Type B pancreatic cell (in vitro differentiated cells): ENCODE results near the gene HEATR1. TPM values are rescaled to one million over a fixed set of nuclear protein-coding genes. Genes with fewer than 3 reads are reported as not detected.
"Not testable (repeated sequence)": the region's sequence is repeated elsewhere in the genome, so short reads cannot be mapped to it uniquely, and the experiment has no call there.

ENCODE experiments used
- DNase-seq: peaks from one replicate; pipeline ENCODE4 v3.0.0; 2021; ENCODE audit warnings: mixed read lengths; ENCODE audit not compliant: unreplicated experiment; ENCODE audit errors: extremely low spot score
- H3K27ac Mint-ChIP-seq: 2 replicates; pipeline ENCODE4 v1.8.0; 2021; ENCODE audit warnings: mild to moderate bottlenecking, mixed read lengths
- H3K27me3 Mint-ChIP-seq: 2 replicates; pipeline ENCODE4 v1.8.0; 2021; ENCODE audit warnings: mixed read lengths
- H3K36me3 Mint-ChIP-seq: 2 replicates; pipeline ENCODE4 v1.8.0; 2021; ENCODE audit warnings: mixed read lengths
- H3K4me1 Mint-ChIP-seq: one replicate; pipeline ENCODE4 v1.8.0; 2021; ENCODE audit warnings: mixed read lengths; ENCODE audit not compliant: unreplicated experiment
- H3K4me3 Mint-ChIP-seq: 2 replicates; pipeline ENCODE4 v1.8.0; 2021; ENCODE audit warnings: mild to moderate bottlenecking, mixed read lengths
- H3K9me3 Mint-ChIP-seq: 2 replicates; pipeline ENCODE4 v1.8.0; 2021; ENCODE audit warnings: mixed read lengths
- total RNA-seq: library from RNA; stranded (reverse); gene quantifications from 2 replicates; pipeline ENCODE4 v1.2.1, GENCODE V29; 2021; ENCODE audit warnings: low replicate concordance
- TF ChIP-seq, protein P1 (sequence below): fragments of 200-600 bp; sonication (generic); conservative IDR thresholded peaks from 2 replicates; pipeline ENCODE4 v1.5.0; 2021; ENCODE audit warnings: antibody characterized with exemption, mild to moderate bottlenecking

Gene HEATR1
- total RNA-seq, 1 donor from 2014 or later, result 51.5 TPM

DNA sequence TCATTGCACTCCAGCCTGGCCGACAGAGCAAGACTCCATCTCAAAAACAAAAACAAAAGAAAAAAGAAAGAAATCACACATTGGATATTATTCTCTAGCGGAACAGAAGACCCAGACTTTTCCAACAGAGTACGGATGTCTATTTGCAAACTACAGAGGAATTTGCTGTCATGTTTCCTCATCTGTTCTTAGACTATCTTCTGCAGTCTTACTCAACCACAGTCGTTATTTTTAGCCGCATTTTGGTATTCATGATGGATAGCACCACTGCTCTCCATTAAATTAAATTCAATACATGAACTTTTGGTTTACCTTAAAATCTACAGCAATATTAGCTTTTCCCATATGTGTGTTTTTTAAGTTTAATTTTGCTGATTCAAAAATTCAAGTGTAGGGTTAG lies 14.2 kb upstream of the HEATR1 start:
- peaks cover 27% of the 10 kb centered on the region for H3K27me3 Mint-ChIP-seq
- H3K27ac Mint-ChIP-seq, result no peak overlapping the region
- TF ChIP-seq, protein P1, sequence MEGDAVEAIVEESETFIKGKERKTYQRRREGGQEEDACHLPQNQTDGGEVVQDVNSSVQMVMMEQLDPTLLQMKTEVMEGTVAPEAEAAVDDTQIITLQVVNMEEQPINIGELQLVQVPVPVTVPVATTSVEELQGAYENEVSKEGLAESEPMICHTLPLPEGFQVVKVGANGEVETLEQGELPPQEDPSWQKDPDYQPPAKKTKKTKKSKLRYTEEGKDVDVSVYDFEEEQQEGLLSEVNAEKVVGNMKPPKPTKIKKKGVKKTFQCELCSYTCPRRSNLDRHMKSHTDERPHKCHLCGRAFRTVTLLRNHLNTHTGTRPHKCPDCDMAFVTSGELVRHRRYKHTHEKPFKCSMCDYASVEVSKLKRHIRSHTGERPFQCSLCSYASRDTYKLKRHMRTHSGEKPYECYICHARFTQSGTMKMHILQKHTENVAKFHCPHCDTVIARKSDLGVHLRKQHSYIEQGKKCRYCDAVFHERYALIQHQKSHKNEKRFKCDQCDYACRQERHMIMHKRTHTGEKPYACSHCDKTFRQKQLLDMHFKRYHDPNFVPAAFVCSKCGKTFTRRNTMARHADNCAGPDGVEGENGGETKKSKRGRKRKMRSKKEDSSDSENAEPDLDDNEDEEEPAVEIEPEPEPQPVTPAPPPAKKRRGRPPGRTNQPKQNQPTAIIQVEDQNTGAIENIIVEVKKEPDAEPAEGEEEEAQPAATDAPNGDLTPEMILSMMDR, result no peak
- H3K4me3 Mint-ChIP-seq, result no peak overlapping the region
- no peak for DNase-seq
- H3K36me3 Mint-ChIP-seq, result no peaks in the 10 kb centered on the region
- no peaks in the 10 kb centered on the region for H3K9me3 Mint-ChIP-seq
- H3K4me1 Mint-ChIP-seq, result no peaks in the 10 kb centered on the region

DNA sequence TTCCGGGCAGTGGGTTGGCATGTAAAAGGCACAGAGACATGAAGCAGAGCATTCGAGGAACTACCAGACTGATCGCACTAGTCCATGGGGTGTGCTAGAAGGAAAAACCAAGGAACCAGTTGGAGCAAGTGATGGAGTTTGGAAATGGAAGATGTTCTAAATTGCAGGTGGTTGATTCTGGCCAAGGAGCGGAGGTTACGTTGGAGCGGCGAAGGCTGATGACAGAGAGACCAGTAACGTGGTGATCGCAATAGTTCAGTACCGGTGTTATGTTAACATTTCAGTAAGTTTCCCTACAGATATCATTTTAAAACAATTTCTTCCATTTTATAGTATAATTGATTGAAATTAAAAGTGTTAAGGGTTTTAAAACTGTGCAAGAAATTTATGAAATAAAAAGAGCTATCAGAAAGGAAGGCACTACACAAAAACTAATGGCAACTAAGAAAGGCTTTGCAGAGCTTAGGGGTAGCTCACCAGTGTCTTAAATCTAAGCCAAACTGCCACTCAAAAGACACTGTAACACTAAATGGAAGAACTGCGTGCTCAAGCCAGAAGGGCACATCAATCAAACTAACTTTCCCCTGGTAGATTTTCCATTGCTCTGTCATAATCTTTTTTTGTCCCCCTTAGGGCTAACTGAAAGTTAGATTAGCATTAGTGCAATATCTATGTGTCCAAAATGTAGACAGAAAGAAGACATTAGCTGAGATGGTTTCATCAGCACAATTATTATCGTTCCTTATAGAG lies 11.3 kb upstream of the HEATR1 start:
- Mint-ChIP-seq H3K9me3 (no peaks in the 10 kb centered on the region), H3K36me3 (no peaks in the 10 kb centered on the region), H3K4me3 (no peak overlapping the region), H3K27ac (no peak overlapping the region), H3K4me1 (no peaks in the 10 kb centered on the region), H3K27me3 (peaks cover 39% of the 10 kb centered on the region)
- TF ChIP-seq, protein P1, result no peak
- DNase-seq, result no peak

DNA sequence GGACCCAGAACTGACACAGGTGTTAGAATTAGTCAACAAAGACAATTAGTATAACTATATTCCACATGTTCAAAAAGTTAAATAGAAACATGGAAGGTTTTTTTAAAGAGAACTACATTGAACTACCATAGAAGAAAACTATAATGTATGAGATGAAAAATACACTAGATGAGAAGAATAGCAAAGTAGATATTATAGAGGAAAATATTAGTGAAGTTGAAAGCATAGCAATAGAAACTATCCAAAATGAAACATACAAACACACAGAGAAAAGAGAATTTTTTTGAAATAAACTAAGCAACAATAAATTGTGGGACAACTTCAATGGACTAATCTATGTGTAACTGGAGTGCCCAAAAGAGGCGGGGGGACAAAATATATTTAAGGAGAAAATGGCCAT lies 8.0 kb upstream of the HEATR1 start:
- H3K27ac Mint-ChIP-seq, result no peak overlapping the region
- no peak for DNase-seq
- no peak overlapping the region for H3K4me3 Mint-ChIP-seq
- H3K27me3 Mint-ChIP-seq, result peaks cover 35% of the 10 kb centered on the region
- no peaks in the 10 kb centered on the region for H3K36me3 Mint-ChIP-seq
- H3K9me3 Mint-ChIP-seq, result no peaks in the 10 kb centered on the region
- TF ChIP-seq, protein P1, result no peak
- no peaks in the 10 kb centered on the region for H3K4me1 Mint-ChIP-seq

DNA sequence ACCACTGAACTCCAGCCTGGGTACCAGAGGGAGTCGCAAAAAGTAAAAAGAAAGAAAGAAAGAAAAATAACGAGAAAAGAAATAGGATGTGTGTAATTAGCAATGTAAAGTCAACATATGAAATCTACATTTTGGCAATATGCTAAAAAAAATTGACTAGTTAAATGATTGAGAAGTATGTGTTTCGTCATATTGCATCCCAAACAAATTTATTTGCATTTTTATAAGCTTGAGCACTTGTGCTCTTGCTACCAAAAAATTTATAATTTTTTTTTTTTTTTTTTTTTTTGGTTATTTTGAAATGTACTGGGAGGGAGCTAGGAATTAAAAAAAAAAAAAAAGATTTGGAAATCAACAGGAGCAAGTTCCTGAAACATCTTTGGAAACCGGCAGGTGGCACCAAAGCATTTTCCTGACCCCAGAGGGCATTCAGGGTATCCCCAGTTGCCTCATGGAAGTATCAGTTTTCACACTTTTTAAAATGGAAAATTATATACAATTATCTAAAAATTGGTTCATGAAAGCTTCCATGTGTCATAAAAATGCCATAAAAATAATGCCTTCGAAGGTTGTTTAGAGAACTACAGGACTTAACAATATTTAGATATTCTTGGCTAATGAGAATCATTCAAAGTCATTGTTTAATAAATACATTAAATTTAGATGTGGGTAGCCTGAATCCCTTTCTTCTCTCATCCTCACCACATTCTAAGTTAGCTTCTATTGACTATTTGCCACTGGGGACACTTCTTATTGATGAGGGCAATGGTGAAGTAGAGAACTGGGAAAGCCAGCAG lies 4.8 kb upstream of the HEATR1 start:
- peaks cover 4% of the 10 kb centered on the region for H3K4me1 Mint-ChIP-seq
- TF ChIP-seq, protein P1, result peak; percentile 86
- no peaks in the 10 kb centered on the region for H3K9me3 Mint-ChIP-seq
- no peaks in the 10 kb centered on the region for H3K36me3 Mint-ChIP-seq
- no peak overlapping the region for H3K4me3 Mint-ChIP-seq
- no peak for DNase-seq
- H3K27me3 Mint-ChIP-seq, result peaks cover 18% of the 10 kb centered on the region
- no peak overlapping the region for H3K27ac Mint-ChIP-seq

DNA sequence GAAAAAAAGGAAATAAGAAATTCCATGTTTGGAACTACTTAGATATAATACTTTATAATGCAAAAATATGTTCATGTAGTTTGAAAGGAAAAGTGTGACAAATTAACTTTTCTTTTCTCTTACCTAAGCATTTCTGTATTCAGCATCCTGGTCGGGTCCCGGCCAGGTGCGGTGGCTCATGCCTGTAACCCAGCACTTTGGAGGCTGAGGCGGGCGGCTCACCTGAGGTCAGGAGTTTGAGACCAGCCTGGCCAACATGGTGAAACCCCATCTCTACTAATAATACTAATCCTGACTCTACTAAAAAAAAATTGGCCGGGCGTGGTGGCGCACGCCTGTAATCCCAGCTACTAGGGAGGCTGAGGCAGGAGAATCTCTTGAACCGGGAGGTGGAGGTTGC lies 3.3 kb upstream of the HEATR1 start:
- H3K9me3 Mint-ChIP-seq, H3K4me3 Mint-ChIP-seq, DNase-seq, H3K27ac Mint-ChIP-seq, H3K36me3 Mint-ChIP-seq: not testable (repeated sequence)
- Mint-ChIP-seq H3K4me1 (peaks cover 14% of the 10 kb centered on the region), H3K27me3 (peaks cover 15% of the 10 kb centered on the region)
